GM21576 (cell line): ENCODE data around the gene DHX16.
"Not testable (repeated sequence)": the region's sequence is repeated elsewhere in the genome, so short reads cannot be mapped to it uniquely, and the experiment has no call there.

Source experiments
- ATAC-seq: cut with Tn5 transposase; IDR thresholded peaks from one replicate; pipeline ENCODE4 v1.9.1; 2021; ENCODE audit warnings: mild to moderate bottlenecking, moderate library complexity; ENCODE audit not compliant: unreplicated experiment

The DHX16 gene

DNA sequence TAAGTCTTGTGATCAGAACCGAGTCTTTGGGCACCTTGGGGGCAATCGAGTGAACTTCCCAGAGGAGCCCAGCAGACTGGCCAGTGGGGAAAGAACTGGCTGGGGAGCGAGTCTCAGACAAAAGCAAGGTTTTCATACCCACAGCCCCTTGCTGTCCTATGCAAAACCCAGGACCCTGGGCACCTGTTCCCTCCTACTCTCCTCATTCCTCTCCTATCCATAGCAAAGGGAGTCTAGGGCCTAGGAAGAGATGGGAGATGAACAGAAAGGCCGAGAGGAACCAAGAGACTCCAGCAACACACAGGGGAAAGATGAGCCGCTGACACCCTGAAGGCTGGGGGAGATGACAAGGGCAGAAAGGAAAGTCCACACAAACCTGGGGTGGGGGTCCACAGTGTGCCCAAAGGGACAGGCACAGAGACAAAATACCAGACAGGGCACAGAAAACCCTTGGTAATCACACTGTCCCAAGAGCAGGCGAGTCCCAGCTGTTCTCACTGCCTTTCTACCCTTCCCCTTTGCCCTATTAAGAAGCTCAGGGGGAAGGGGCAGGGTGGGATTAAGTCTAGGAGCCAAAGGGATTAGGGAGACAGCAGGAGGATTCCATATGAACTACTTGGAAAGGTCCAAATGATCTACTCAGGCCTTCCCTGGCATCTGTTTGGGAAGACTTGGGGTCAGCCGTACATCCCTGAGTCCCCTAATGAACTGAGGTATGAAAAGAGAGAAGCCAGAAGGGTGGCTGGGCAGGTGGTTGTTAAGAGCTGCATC, 7.1 kb upstream of the DHX16 start:
- ATAC-seq, result no peak

GRCh38 chr6:30678964-30679726, 6.3 kb upstream of the DHX16 start:
- peak; percentile 31 for ATAC-seq

- no peak for ATAC-seq
These were observed 4.0 kb upstream of the DHX16 start for GRCh38 chr6:30676660-30677285.

GRCh38 chr6:30670760-30671527, 1.9 kb downstream of the DHX16 start:
- ATAC-seq, result no peak

- ATAC-seq, result not testable (repeated sequence)
These were observed 6.5 kb downstream of the DHX16 start for GRCh38 chr6:30666300-30666699.

DNA sequence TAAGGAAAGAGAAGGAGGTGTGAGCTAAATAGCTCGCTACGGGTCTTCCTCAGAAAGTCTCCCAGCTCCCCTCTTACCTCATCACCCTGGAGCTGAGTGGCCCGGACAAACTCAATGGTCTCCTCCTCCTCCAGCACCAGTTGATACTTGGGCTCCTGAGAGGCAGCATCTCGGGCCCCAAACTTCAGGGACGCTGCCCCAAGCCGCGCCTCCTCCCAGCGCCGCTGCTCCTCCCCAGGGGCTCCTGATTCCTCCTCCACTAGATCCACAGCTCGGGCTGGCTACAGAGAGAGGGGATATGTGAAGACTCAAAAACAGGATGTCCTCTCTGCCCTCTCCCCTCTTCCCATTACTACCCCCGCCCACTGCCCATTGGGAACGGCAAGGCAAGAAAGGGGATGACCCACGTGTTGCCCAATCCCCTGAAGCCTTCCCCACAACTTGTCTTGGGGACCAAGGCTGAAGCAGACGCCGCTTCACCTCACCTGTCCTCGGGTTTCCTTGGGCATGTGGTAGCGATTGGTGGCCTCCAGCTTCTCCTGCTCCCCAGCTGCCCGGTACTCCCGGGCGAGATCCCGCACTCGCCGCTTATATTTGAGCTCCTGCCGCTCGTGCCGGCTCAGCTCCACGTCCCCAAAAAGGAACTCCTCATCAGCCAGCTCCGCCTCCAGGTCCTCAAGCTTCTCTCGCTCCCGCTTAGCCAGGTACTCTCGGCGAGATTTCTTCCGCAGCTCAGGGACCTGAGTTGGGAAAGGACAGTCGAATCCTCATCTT, 7.6 kb downstream of the DHX16 start:
- ATAC-seq, result no peak

- ATAC-seq, result not testable (repeated sequence)
These were observed 14.9 kb downstream of the DHX16 start for GRCh38 chr6:30657922-30658321.

DNA sequence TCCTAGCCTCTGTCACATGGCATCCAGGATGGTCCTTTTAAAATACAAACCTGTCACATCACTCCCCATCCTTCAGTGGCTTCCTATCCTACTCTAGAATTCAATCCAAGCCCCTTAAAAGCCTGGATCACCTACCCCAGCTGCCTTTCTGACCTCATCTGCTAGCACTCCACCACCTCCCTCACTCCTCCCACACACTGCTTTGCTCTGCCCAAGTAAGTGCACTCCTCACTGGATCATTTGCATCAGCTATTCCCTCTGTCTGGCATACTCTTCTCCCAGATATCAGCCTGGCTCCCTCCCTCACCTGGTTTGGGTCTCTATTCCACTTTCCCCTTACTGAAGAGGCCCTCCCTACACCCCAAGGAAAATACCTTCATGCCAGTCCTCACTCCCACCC, 15.4 kb downstream of the DHX16 start:
- ATAC-seq, result no peak

DNA sequence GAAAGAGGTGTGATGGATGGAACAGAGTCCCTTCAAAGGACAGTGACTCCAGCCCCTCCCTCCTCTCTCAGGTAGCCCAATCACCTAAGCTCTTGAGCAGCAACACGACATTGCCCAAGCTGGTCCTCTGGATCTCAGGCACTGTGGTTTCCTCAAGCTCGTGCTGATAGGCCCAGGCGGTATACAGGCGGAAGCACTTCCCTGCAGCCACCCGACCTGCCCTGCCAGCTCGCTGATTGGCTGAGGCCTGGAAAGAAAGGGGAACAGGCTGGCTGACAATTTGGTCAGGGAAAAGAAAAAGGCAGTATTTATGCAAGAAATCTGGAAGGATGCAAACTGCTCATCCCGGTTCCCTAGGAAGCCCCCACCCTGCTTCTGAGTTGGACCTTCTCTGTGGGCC, 16.3 kb downstream of the DHX16 start:
- ATAC-seq, result no peak

DNA sequence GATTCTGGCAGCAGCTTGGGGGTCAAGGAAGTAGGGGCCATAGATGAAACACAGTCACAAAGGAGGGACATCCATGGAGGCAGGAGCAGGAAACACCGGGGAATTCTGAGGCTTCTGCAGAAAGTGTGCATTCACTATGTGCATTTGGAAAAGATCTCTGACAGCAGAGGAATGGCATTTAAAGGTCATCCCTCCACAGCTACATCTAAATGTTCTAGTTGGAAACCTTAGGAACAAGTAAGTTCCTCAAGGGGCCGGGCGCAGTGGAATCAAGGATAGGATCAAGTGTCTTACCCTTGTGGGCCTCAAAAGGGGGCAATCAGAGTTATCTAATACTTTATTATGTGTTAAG, 17.1 kb downstream of the DHX16 start:
- no peak for ATAC-seq

DNA sequence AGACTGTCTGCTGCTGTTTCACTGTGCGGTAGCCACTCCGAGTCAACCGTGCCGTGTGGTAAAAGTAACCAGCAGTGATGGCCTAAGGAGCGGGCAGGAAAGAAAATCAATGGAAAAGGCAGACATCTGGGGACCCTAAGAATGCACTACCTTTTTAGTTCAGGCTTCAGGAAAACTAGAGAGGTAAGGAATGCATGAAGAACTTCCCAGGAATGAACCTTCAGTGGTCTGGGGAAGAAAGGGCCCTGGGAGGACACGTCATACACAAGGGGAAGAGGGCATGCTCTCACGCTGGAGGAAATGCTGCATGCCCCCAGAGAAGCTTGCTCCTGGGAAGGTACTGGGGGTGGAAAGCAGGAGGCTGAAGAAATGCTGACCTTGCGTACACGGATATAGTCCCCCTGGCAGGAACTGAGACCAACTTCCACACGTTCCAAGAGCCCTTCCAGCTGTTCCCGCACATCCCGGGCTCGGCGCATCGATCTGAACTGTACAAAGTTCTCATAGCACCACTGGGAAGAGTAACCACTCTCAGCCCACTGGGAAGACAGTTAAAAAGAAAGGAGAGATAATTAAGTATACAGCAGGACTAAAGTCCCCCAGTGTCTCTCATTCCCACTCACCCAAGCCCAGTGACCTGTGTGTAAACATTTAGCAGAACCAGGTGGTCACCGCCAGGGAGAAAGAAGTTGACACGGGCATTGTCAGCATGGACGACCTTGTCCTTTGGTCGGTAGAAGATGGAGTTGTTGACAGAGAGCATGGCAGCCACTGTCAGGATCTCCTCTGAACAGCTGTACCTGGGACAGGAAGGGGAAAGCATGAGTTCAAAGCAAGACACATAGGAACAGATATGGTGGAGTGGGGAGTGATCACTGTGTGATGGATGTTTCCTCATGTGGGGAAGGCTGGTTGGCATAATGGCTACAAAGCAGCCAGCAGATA, 17.7 kb downstream of the DHX16 start:
- no peak for ATAC-seq

DNA sequence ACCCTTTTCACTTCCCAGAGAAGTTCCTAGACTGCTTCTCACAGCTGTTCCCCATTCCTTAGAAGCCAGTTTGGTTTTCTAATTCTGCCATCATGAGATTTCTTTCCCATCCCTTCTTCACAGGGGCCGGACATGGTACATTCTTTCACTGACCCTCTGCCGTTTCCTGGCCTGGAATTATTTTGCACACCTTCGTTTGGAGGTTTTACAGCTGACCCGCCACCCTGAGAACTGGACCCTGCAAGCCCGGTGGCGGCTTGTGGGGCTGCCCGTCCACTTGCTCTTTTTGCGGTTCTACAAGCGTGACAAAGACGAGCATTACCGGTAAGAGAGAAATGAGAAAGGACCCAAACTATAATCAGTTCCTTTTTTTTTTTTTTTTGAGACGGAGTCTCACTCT, 21.7 kb downstream of the DHX16 start:
- no peak for ATAC-seq

- peak; percentile 62 for ATAC-seq
These were observed 25.3 kb downstream of the DHX16 start for GRCh38 chr6:30647242-30648116.

DNA sequence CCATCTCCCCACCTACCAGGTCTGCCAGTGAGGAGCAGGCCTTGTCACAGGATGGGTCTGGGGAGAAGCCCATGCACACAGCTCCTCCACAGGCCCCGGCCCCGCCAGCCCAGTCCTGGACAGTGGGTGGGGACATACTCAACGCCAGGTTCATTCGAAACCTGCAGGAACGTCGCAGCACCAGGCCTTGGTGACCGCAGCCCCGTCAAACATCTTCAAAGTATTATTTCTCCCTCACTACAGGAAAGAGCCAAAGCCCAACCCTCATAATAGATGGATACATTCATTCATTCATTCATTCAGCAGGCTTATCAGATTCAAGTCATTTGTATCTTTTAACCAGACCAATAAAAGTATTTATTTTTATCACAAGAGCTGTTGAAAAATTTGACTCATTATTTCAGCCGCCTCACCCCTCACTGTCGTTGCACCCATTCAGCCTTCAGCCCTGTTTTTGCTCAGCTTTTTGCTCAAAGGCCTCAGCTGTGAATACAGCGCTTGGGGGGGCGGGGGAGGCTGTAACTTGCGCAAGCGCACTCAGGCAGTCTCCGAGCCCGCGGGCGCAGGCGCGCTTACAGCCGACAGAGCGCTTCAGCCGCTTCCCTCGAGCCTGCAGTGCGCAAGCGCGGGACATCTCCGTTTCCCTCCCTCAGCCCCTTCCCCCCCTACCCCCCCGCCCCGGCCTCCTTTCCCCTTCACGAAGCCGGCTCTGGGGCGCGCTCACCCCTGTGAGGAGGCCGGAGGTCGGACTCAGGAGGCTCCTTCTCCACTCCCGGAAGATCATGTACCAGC, 26.2 kb downstream of the DHX16 start, which contains the start of gene C6orf136:
Gene C6orf136 (plus strand): TSS at position 684 of the 792 bp plus-strand sequence. CDS start 99 bp downstream, at position 783.
- ATAC-seq, result peak; percentile 47

- ATAC-seq, result no peak
These were observed 26.8 kb downstream of the DHX16 start for GRCh38 chr6:30645989-30646388.

DNA sequence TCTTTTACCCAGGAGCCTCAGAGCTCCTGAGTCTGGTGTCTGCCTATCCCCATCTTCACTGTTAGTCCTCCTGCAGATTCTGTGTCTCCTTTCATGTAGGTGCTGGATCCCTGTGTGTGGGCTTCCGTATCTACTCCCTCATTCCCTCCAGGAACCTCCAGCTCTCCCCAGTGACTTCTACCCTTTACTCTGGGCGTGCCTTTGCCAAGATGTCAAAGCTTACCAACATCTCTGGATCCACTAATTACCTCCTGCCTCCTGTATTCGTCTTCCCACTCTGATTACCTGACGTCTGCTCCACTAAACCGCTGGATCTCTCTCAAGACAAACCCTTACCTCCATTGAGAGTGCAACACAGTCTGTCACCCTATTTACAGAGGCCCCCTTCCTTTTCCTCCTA, 28.0 kb downstream of the DHX16 start:
- ATAC-seq, result no peak

GRCh38 chr6:30643656-30644055, 29.1 kb downstream of the DHX16 start:
- ATAC-seq, result no peak
